ENCODE measurements around the gene INPP5A. TPM values are rescaled to one million over a fixed set of nuclear protein-coding genes. Genes with fewer than 3 reads are reported as not detected.

Gene INPP5A
- total and polyA plus RNA-seq, 10 of the 15 experiments (the other 5 are each of a cell fraction or from before 2014, with no cell fraction given), result 0.52 to 15.0 (median 6.3) TPM

DNA sequence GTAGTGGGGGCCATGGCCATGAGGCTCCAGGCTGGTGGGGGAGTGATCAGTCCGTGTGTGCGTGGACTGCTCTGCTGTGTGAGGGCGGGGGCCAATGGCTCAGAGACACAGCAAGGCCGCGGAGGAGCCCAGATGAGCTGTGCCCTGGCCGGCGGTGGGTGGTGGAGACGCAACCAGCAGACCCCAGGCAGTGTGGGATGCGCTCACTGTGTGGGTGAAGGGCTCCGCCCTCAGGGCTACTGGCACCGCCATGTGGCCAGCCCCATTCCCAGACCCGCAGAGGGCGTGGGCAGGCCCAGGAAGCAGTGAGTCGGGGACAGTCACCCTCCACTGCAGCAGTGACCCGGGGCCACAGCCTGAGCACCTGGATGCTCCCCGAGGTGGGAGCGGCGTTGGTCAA is 239.2 kb downstream of the INPP5A start:
- no peaks in the 10 kb centered on the region for H3K27me3 ChIP-seq (replicated peaks in 1 of 2; ENCODE audit: control insufficient read depth in 2 of 2, insufficient read depth in 2 of 2, low read length in 1 of 2)
- WGBS (ENCODE audit: insufficient coverage, insufficient replicate concordance, low lambda C conversion rate, missing lambda C conversion rate), result 87% methylated on average over 17 of the region's 18 CpGs
- FAIRE-seq (no peak), DNase-seq (ENCODE audit: low read depth, low spot score) (no peak), ATAC-seq (no peak)
- H3K4me2 ChIP-seq (ENCODE audit: control insufficient read depth, insufficient read depth), result no peak overlapping the region
- H3K9me3 ChIP-seq (replicated peaks; ENCODE audit: control insufficient read depth, insufficient read depth, low read length), result no peaks in the 10 kb centered on the region
- H3K36me3 ChIP-seq (ENCODE audit: control insufficient read depth in 2 of 2, insufficient read depth in 2 of 2, low read length in 1 of 2), result no peaks in the 10 kb centered on the region; a peak in 1 of 4 replicates
- H4K20me1 ChIP-seq (ENCODE audit: control insufficient read depth, insufficient read depth), result no peaks in the 10 kb centered on the region
- intact Hi-C loops (cut with micrococcal nuclease; ENCODE audit: unreplicated experiment), result no loop called here
- no peak overlapping the region for H3K4me3 ChIP-seq
- in situ Hi-C loops (cut with MboI), result no loop called here
- no peak overlapping the region for H2AFZ ChIP-seq (ENCODE audit: control insufficient read depth, low read depth, low read length)
- H3K27ac ChIP-seq (ENCODE audit: control insufficient read depth, insufficient read depth), result no peak overlapping the region
- ChIA-PET SMC1A (ENCODE audit: uncharacterized antibody, unreplicated experiment) (no interaction called here), POLR2A (no interaction called here), CTCF (no interaction called here), RAD21 (ENCODE audit: unreplicated experiment) (no interaction called here)
- BruUV-seq (replicated peaks), result no TSS peak
- H3K4me1 ChIP-seq (ENCODE audit: control insufficient read depth, insufficient read depth, low read length), result no peaks in the 10 kb centered on the region
- no peak overlapping the region for H3K9ac ChIP-seq (ENCODE audit: control insufficient read depth, insufficient read depth, low read length)
- TF ChIP-seq DPF2 (IDR thresholded peaks at IDR 0.05) (no peak), SMAD5 (IDR thresholded peaks at IDR 0.05; ENCODE audit: low read depth) (no peak), CBX5 (IDR thresholded peaks at IDR 0.05; ENCODE audit: low read depth) (no peak)
- H3K79me2 ChIP-seq (ENCODE audit: control insufficient read depth, insufficient read depth, low read length), result no peaks in the 10 kb centered on the region

DNA sequence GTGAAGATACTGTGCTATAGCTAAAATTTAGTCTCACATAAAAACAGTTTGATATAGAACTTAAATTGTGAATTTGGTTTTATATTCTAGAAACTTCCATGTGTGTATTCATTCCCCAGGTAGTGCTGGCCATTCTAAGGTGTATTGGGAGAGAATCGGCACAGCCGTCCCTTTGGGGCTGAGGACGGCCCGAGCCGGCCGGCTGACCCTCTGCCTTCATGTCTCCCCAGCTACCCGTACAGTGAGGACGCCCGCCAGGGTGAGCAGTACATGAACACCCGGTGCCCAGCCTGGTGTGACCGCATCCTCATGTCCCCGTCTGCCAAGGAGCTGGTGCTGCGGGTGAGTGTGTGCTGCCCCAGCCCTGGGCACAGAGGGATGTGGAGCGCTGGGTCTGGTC is 239.9 kb downstream of the INPP5A start:
- Histone ChIP-seq H3K79me2 (ENCODE audit: control insufficient read depth, insufficient read depth, low read length) (no peaks in the 10 kb centered on the region), H2AFZ (ENCODE audit: control insufficient read depth, low read depth, low read length) (no peak overlapping the region), H3K36me3 (ENCODE audit: control insufficient read depth in 2 of 2, insufficient read depth in 2 of 2, low read length in 1 of 2) (no peaks in the 10 kb centered on the region; a peak in 1 of 4 replicates), H3K9ac (ENCODE audit: control insufficient read depth, insufficient read depth, low read length) (no peak overlapping the region), H3K9me3 (replicated peaks; ENCODE audit: control insufficient read depth, insufficient read depth, low read length) (no peaks in the 10 kb centered on the region), H3K4me2 (ENCODE audit: control insufficient read depth, insufficient read depth) (no peak overlapping the region), H3K27ac (ENCODE audit: control insufficient read depth, insufficient read depth) (no peak overlapping the region), H4K20me1 (ENCODE audit: control insufficient read depth, insufficient read depth) (no peaks in the 10 kb centered on the region), H3K4me3 (no peak overlapping the region), H3K27me3 (replicated peaks in 1 of 2; ENCODE audit: control insufficient read depth in 2 of 2, insufficient read depth in 2 of 2, low read length in 1 of 2) (no peaks in the 10 kb centered on the region), H3K4me1 (ENCODE audit: control insufficient read depth, insufficient read depth, low read length) (no peaks in the 10 kb centered on the region)
- RAD21 ChIA-PET (ENCODE audit: unreplicated experiment), result interaction anchor here (1.2 kb wide), 1 partner anchor 326 kb away, joined by 3 read pairs; no protein-coding TSS in a partner anchor
- WGBS (ENCODE audit: insufficient coverage, insufficient replicate concordance, low lambda C conversion rate, missing lambda C conversion rate), result 92% methylated on average over 13 of the region's 14 CpGs
- POLR2A ChIA-PET, result no interaction called here
- FAIRE-seq, result no peak
- no peak for ATAC-seq
- SMC1A ChIA-PET (ENCODE audit: uncharacterized antibody, unreplicated experiment), result no interaction called here
- CTCF ChIA-PET, result no interaction called here
- intact Hi-C loops (cut with micrococcal nuclease; ENCODE audit: unreplicated experiment) (no loop called here), in situ Hi-C loops (cut with MboI) (no loop called here)
- no peak for DNase-seq (ENCODE audit: low read depth, low spot score)
- BruUV-seq (replicated peaks), result no TSS peak
- TF ChIP-seq, protein P1, sequence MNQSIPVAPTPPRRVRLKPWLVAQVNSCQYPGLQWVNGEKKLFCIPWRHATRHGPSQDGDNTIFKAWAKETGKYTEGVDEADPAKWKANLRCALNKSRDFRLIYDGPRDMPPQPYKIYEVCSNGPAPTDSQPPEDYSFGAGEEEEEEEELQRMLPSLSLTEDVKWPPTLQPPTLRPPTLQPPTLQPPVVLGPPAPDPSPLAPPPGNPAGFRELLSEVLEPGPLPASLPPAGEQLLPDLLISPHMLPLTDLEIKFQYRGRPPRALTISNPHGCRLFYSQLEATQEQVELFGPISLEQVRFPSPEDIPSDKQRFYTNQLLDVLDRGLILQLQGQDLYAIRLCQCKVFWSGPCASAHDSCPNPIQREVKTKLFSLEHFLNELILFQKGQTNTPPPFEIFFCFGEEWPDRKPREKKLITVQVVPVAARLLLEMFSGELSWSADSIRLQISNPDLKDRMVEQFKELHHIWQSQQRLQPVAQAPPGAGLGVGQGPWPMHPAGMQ (IDR thresholded peaks at IDR 0.05; ENCODE audit: borderline replicate concordance), result no peak
- TF ChIP-seq TCF7 (IDR thresholded peaks at IDR 0.05; ENCODE audit: borderline replicate concordance), result no peak
- TF ChIP-seq EP300 (IDR thresholded peaks at IDR 0.05; ENCODE audit: borderline replicate concordance in 1 of 2, control insufficient read depth in 1 of 2, low read depth in 2 of 2, low read length in 2 of 2), result no peak
- no peak for TF ChIP-seq NFIC (IDR thresholded peaks at IDR 0.05; ENCODE audit: low read depth, low read length)
- TF ChIP-seq, protein P2, sequence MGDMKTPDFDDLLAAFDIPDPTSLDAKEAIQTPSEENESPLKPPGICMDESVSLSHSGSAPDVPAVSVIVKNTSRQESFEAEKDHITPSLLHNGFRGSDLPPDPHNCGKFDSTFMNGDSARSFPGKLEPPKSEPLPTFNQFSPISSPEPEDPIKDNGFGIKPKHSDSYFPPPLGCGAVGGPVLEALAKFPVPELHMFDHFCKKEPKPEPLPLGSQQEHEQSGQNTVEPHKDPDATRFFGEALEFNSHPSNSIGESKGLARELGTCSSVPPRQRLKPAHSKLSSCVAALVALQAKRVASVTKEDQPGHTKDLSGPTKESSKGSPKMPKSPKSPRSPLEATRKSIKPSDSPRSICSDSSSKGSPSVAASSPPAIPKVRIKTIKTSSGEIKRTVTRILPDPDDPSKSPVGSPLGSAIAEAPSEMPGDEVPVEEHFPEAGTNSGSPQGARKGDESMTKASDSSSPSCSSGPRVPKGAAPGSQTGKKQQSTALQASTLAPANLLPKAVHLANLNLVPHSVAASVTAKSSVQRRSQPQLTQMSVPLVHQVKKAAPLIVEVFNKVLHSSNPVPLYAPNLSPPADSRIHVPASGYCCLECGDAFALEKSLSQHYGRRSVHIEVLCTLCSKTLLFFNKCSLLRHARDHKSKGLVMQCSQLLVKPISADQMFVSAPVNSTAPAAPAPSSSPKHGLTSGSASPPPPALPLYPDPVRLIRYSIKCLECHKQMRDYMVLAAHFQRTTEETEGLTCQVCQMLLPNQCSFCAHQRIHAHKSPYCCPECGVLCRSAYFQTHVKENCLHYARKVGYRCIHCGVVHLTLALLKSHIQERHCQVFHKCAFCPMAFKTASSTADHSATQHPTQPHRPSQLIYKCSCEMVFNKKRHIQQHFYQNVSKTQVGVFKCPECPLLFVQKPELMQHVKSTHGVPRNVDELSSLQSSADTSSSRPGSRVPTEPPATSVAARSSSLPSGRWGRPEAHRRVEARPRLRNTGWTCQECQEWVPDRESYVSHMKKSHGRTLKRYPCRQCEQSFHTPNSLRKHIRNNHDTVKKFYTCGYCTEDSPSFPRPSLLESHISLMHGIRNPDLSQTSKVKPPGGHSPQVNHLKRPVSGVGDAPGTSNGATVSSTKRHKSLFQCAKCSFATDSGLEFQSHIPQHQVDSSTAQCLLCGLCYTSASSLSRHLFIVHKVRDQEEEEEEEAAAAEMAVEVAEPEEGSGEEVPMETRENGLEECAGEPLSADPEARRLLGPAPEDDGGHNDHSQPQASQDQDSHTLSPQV (IDR thresholded peaks at IDR 0.05), result no peak
- no peak for TF ChIP-seq FOS (IDR thresholded peaks at IDR 0.05; ENCODE audit: borderline replicate concordance, extremely low read depth, insufficient read length)
- no peak for TF ChIP-seq ZNF24 (IDR thresholded peaks at IDR 0.05)
- no peak for TF ChIP-seq HDAC6 (IDR thresholded peaks at IDR 0.05; ENCODE audit: unreplicated experiment)
- no peak for TF ChIP-seq CEBPB (IDR thresholded peaks at IDR 0.05; ENCODE audit: borderline replicate concordance in 1 of 2, low read depth in 2 of 2, low read length in 2 of 2)

All from GM12878 (cell line).